ENCODE data around the gene PSMB10.
A peak's percentile ranks its signal among the peaks of the same experiment; 100 is the strongest.
"Not testable (repeated sequence)": the region's sequence is repeated elsewhere in the genome, so short reads cannot be mapped to it uniquely, and the experiment has no call there.

The PSMB10 gene
- 21.0 to 43.2 (median 28.3) reads per million in 3 experiments for total RNA-seq

GRCh38 chr16:67936124-67936879 lies at the start of gene PSMB10:
PSMB10 (minus strand) TSS chr16:67936850; CDS start chr16:67936749, 101 bp downstream.
- DNase-seq: no peak

GRCh38 chr16:67982011-67982696 lies 45.5 kb upstream of the PSMB10 start:
- no peak for DNase-seq

DNA sequence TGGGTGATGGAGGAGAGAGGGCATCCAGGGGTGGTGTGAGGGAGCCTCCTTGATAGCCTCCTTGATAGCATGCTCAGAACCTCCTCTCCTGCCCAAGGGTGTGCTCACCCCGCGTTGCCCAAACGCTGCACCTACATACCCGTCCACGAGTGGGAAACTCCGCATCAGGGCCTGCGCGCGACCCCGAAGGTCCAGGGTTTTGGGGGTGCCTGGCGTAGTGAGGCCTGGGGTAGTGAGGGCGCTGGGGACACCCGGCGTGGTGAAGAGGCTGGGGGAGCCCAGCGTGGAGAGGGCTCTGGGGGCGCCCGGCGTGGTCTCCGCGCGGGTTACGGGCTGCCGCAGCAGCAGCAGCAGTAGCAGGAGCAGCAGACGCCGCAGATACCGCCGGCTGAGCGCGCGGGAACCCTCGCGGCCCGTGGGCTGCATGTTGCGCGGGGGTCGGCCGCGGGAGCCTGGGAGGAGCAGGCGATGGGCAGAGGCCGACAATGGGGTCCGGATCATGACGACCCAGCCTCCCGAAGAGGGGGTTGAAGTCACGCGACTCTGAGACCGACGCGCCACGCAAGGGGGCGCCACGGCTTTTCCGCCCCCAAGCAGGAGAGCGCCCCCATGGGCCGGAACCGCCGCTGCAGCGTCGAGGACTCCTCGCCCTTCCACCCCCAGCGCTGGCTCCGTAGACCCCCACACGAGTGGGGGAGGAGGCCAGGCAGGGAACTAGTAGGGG lies 43.5 kb upstream of the PSMB10 start, which contains the start of gene DPEP3:
Gene DPEP3, minus strand, starts transcription at position 545 of the 724 bp plus-strand sequence. Its CDS starts 119 bp downstream, at position 426.
- no peak for DNase-seq

DNA sequence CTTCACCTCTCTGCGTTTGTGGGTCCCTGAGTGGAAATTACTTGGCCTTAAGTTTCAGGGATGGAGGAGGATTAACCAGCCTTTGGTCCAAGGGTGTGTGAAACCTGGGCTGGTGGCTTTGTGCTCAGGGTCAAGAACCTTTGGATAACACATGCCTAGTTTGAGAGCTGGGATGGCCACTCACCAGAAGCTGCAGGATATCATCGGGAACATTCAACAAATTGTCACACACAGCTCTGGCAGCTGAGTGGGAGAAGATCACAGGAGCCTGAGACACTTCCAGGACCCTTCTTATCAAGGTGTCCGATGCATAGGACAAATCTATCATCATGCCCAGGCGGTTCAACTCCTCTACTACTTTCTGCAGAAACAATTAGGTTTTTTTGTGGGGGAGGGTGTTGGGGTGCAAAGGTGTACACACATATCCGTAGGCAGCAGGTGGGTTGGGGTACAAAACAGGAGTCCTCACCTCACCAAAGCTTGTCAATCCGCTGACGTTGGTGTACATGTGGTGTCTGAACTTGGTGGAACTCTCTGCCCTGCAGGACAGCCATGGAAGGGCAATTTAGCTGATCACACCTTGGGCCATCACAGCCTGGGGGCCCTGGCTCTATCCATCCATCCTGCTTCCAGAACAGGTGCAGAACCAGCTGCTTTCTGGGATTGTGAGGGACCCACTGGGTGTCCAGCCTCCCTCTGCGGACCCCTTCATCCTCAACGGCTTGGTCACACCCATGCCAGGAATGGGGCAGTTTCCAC lies 41.0 kb upstream of the PSMB10 start:
- DNase-seq: no peak

- DNase-seq: no peak
Observed at GRCh38 chr16:67977005-67977404, 40.4 kb upstream of the PSMB10 start.

- DNase-seq: no peak
Observed at GRCh38 chr16:67976205-67976604, 39.6 kb upstream of the PSMB10 start.

DNA sequence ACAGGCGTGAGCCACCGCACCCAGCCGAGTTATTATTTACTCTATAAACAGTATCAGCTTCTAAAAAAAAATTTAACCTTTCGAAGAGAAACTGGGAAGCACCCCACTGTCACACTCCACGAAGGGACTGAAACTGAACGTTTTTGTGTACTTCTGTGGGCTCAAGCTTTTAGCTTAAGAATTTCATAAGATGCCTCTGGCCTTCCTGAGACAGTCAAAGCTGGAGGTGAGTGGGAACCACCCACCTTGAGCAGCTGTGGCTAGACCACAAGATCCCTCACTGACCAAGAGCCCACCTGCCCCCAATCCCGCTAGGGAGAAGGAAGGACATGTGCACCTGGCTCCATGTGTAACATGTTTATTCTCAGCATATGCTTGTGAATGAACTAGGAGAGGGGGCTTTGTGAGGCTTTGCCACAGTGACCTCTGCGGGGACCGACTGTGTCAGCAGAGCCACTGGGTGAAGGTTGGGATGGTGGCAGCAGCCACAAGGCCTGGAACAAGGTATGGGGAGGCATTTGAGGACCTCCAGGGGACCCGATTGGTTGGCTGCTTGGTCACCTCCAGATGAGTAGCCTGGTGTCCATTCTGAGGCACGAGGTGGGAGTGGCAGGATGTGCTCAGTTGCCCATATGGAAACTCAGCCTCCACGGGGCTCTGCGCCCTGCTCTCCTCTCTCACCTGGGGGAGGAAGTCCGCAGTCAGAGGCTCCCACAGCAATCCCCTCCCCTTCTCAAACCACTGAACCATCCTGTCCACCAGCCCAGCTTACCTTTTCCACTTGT lies 38.9 kb upstream of the PSMB10 start:
- no peak for DNase-seq

DNA sequence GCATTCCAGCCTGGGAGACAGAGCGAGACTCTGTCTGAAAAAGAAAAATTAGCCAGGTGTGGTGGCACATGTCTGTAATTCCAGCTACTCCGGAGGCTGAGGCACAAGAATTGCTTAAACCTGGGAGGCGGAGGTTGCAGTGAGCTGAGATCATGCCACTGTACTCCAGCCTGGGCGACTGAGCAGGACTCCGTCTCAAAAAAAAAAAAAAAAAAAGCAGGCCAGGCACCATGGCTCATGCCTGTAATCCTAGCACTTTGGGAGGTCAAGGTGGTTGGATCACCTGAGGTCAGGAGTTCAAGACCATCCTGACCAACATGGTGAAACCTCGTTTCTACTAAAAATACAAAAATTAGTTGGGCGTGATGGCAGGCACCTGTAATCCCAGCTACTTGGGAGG lies 35.6 kb upstream of the PSMB10 start:
- DNase-seq: not testable (repeated sequence)

DNA sequence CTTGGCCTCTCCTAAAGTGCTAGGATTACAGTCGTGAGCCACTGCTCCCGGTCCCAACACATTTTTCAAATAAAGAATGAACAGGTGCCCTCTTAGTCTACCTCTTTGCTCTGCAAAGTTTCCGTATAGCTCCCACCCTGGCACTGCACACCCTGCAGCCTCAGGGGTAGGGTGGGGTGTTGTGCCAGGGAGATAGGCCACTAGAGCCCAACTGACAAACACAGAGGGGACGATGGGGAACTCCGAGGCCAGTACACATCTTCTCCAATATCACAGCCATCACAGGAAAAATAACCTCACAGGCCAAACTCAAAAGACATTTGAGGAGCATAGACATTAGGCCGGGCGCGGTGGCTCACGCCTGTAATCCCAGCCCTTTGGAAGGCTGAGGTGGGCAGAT lies 34.5 kb upstream of the PSMB10 start:
- no peak for DNase-seq

- DNase-seq: peak; percentile 25
Observed at GRCh38 chr16:67969254-67970039, 32.8 kb upstream of the PSMB10 start.

- DNase-seq: peak; percentile 79
Observed at GRCh38 chr16:67968400-67969253, 32.0 kb upstream of the PSMB10 start, which contains the start of gene SLC12A4. SLC12A4 (minus strand) TSS chr16:67968637; CDS start chr16:67968553, 84 bp downstream.

GRCh38 chr16:67967958-67968399 lies 31.3 kb upstream of the PSMB10 start:
- DNase-seq: peak; percentile 13

GRCh38 chr16:67967183-67967957 lies 30.7 kb upstream of the PSMB10 start:
- no peak for DNase-seq

DNA sequence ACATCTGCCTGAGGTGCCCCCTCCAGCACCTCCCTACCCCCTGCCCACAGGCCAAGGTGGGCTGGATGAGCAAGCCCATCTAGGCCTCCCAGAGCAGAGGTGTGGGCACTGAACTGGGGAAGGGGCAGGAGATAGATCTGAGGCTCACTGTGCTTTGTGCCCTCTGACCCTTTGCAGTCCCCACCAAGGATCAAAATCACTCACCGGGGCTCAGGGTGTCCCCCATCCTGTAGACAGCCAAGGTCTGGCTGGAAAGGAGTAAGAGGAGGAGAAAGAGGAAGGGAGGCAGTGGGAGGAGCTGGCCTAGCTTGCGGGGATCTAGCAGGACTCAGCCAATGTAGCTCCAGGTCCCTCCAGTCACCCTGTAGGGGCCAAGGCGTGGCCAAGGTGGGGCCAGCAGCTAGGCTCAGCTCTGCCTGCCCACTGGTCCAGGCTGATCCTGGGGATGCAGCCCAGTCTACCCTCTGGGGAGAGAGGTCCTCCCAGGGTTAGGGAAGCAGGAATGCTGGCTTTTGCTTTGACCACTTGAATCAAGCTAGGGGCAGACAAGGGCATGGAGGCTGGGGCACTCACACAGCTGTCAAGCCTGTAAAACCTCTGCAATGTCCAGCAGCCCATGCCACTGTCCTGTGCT lies 30.0 kb upstream of the PSMB10 start:
- DNase-seq: no peak

GRCh38 chr16:67965668-67966548 lies 29.3 kb upstream of the PSMB10 start:
- DNase-seq: no peak

- no peak for DNase-seq
Observed at GRCh38 chr16:67964477-67965131, 28.0 kb upstream of the PSMB10 start.

Data from central memory CD4-positive, alpha-beta T cell (primary cell).